ENCODE results near the gene VWF. TPM values are rescaled to one million over a fixed set of nuclear protein-coding genes. Genes with fewer than 3 reads are reported as not detected.

The VWF gene
- total RNA-seq, 2 donors from 2014 or later = 248 to 476 TPM

DNA sequence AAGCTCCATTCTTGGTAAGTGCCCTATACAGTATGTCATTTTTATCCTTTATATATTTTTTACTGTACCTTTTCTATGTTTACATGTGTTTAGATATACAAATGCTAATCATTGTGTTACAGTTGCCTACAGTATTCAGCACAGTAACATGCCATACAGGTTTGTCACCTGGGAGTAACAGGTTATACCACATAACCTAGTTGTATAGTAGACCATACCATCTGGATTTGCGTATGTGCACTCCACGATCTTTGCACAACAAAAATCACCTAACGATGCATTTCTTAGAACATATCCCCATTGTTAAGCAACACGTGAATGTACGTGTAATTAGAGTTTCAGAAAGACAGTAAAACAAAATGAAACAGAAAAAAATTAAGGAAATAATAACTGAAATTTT is 167.5 kb downstream of the VWF start:
- DNase-seq = no peak
- Histone ChIP-seq H3K27ac (ENCODE audit: low read depth, low read length) (no peak overlapping the region), H3K36me3 (ENCODE audit: control insufficient read depth, insufficient read depth, low read length) (peaks cover 15% of the 10 kb centered on the region), H3K9me3 (ENCODE audit: control insufficient read depth, low read length) (peaks cover 3% of the 10 kb centered on the region), H3K4me3 (ENCODE audit: low read length) (no peak overlapping the region), H3K9ac (ENCODE audit: extremely low read depth, low read length, poor library complexity, severe bottlenecking) (no peak overlapping the region), H3K27me3 (ENCODE audit: control insufficient read depth, insufficient read depth, low read length, poor library complexity, severe bottlenecking) (no peaks in the 10 kb centered on the region), H3K4me1 (ENCODE audit: control insufficient read depth, insufficient read depth, low read length) (no peaks in the 10 kb centered on the region)
- no peaks in the 10 kb centered on the region for H3K4me1 Mint-ChIP-seq
- no peaks in the 10 kb centered on the region for H3K9me3 Mint-ChIP-seq
- no peak for TF ChIP-seq CTCF (conservative IDR thresholded peaks at IDR 0.05)
- H3K27ac Mint-ChIP-seq = no peak overlapping the region
- peaks cover 75% of the 10 kb centered on the region for H3K36me3 Mint-ChIP-seq (ENCODE audit: low read depth)
- H3K27me3 Mint-ChIP-seq (ENCODE audit: insufficient read depth) = peaks cover 2% of the 10 kb centered on the region
- 94 to 100% methylated on average over 5 of the region's 5 CpGs for WGBS, 2 experiments (ENCODE audit: insufficient coverage in 1 of 2, insufficient read length in 1 of 2)
- no peak overlapping the region for H3K4me3 Mint-ChIP-seq

DNA sequence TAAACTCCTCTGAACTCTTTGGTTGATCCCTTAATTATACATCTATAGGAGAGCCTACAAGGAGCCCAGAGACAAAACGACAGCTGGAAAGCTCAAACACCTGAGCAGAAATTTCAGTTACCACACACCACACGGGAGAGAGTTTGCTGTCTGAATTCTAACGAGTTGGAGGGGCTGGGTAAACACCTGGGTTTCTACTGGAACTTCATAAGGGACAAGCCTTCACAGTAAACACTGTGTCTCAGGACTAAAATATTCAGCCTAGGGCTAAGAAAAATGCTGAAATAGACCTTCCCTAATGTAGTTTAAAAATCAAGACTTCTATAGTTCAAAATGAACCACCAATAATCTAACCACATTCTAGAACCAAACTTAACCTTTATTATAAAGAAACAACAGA is 169.8 kb downstream of the VWF start:
- Histone ChIP-seq H3K36me3 (ENCODE audit: control insufficient read depth, insufficient read depth, low read length) (peaks cover 36% of the 10 kb centered on the region), H3K27ac (ENCODE audit: low read depth, low read length) (no peak overlapping the region), H3K27me3 (ENCODE audit: control insufficient read depth, insufficient read depth, low read length, poor library complexity, severe bottlenecking) (no peaks in the 10 kb centered on the region), H3K9me3 (ENCODE audit: control insufficient read depth, low read length) (peaks cover 3% of the 10 kb centered on the region), H3K9ac (ENCODE audit: extremely low read depth, low read length, poor library complexity, severe bottlenecking) (no peak overlapping the region), H3K4me3 (ENCODE audit: low read length) (no peak overlapping the region), H3K4me1 (ENCODE audit: control insufficient read depth, insufficient read depth, low read length) (no peaks in the 10 kb centered on the region)
- peaks cover 89% of the 10 kb centered on the region for H3K36me3 Mint-ChIP-seq (ENCODE audit: low read depth)
- H3K9me3 Mint-ChIP-seq = no peaks in the 10 kb centered on the region
- DNase-seq = no peak
- H3K4me1 Mint-ChIP-seq = no peaks in the 10 kb centered on the region
- no peak overlapping the region for H3K4me3 Mint-ChIP-seq
- 91% methylated on average over 3 of the region's 3 CpGs; no CpG with 5 or more reads in 1 of the 2 experiments for WGBS, 2 experiments (ENCODE audit: insufficient coverage in 1 of 2, insufficient read length in 1 of 2)
- H3K27me3 Mint-ChIP-seq (ENCODE audit: insufficient read depth) = peaks cover 2% of the 10 kb centered on the region
- H3K27ac Mint-ChIP-seq = no peak overlapping the region
- no peak for TF ChIP-seq CTCF (conservative IDR thresholded peaks at IDR 0.05)

DNA sequence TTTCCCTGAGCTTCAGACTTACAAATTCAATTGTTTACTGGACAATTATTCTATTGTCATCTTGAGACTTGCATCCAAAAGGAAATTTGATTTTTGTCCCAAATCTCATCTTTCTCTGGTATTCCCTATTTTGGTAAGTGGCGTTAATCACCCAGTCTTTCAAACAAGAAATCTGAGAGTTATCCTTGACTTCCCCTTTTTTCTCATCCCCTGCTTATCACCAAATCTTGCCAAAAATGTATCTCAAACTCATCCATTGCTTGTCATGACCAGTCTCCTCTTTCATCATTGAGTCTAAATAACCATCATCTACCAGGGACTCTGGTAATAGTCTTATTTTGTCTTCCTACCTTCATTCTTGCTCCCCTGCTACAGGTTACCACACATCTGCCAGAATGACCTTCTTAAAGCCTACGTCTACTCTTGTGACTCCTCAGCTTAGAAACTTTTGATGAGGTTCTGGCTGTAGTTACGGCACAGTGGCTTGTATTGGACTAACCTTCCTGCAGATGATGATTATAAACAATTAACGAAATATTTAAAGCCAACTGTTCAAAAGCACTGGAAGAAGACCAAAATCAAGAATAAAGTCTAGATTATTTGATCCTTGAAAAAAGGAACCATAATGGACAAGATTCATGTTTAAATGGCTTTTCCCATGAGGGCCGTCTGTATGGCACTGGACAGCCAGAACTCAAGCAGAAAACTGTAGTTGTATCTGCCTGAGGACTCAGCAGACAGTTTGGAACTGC is 170.5 kb downstream of the VWF start:
- Mint-ChIP-seq H3K27me3 (ENCODE audit: insufficient read depth) (peaks cover 2% of the 10 kb centered on the region), H3K9me3 (no peaks in the 10 kb centered on the region), H3K4me1 (peaks cover under 1% of the 10 kb centered on the region), H3K4me3 (no peak overlapping the region), H3K27ac (no peak overlapping the region), H3K36me3 (ENCODE audit: low read depth) (peaks cover 91% of the 10 kb centered on the region)
- H3K27ac ChIP-seq (ENCODE audit: low read depth, low read length) = no peak overlapping the region
- WGBS, 2 experiments (ENCODE audit: insufficient coverage in 1 of 2, insufficient read length in 1 of 2) = 92 to 97% methylated on average over 3 to 5 of the region's 5 CpGs
- DNase-seq = no peak
- H3K4me1 ChIP-seq (ENCODE audit: control insufficient read depth, insufficient read depth, low read length) = peaks cover under 1% of the 10 kb centered on the region
- no peak overlapping the region for H3K4me3 ChIP-seq (ENCODE audit: low read length)
- no peaks in the 10 kb centered on the region for H3K27me3 ChIP-seq (ENCODE audit: control insufficient read depth, insufficient read depth, low read length, poor library complexity, severe bottlenecking)
- H3K9me3 ChIP-seq (ENCODE audit: control insufficient read depth, low read length) = peaks cover 3% of the 10 kb centered on the region
- TF ChIP-seq CTCF (conservative IDR thresholded peaks at IDR 0.05) = no peak
- peaks cover 39% of the 10 kb centered on the region for H3K36me3 ChIP-seq (ENCODE audit: control insufficient read depth, insufficient read depth, low read length)
- no peak overlapping the region for H3K9ac ChIP-seq (ENCODE audit: extremely low read depth, low read length, poor library complexity, severe bottlenecking)
